ENCODE results near the gene GSTM1. TPM values are rescaled to one million over a fixed set of nuclear protein-coding genes. Genes with fewer than 3 reads are reported as not detected.

GSTM1 gene
- total RNA-seq, 1 donor from 2014 or later = 37.3 TPM

GRCh38 chr1:109650609-109651008 is 37.0 kb upstream of the GSTM1 start:
- Mint-ChIP-seq H3K4me3 (no peak overlapping the region), H3K4me1 (ENCODE audit: unreplicated experiment) (peaks cover 18% of the 10 kb centered on the region), H3K36me3 (no peaks in the 10 kb centered on the region), H3K27me3 (peaks cover 22% of the 10 kb centered on the region), H3K27ac (no peak overlapping the region), H3K9me3 (peaks cover 4% of the 10 kb centered on the region)
- DNase-seq (ENCODE audit: extremely low spot score, unreplicated experiment) = no peak
- TF ChIP-seq CTCF (conservative IDR thresholded peaks at IDR 0.05) = no peak

- no peaks in the 10 kb centered on the region for H3K36me3 Mint-ChIP-seq
- no peaks in the 10 kb centered on the region for H3K9me3 Mint-ChIP-seq
- H3K4me1 Mint-ChIP-seq (ENCODE audit: unreplicated experiment) = peaks cover 23% of the 10 kb centered on the region
- H3K27ac Mint-ChIP-seq = no peak overlapping the region
- peaks cover 22% of the 10 kb centered on the region for H3K27me3 Mint-ChIP-seq
- TF ChIP-seq CTCF (conservative IDR thresholded peaks at IDR 0.05) = no peak
- no peak for DNase-seq (ENCODE audit: extremely low spot score, unreplicated experiment)
- H3K4me3 Mint-ChIP-seq = no peak overlapping the region
These were observed 35.2 kb upstream of the GSTM1 start for GRCh38 chr1:109652402-109652801.

GRCh38 chr1:109653306-109653705 is 34.3 kb upstream of the GSTM1 start:
- no peak overlapping the region for H3K27ac Mint-ChIP-seq

GRCh38 chr1:109654519-109654918 is 33.1 kb upstream of the GSTM1 start:
- Mint-ChIP-seq H3K36me3 (no peaks in the 10 kb centered on the region), H3K27me3 (peaks cover 22% of the 10 kb centered on the region), H3K9me3 (no peaks in the 10 kb centered on the region), H3K27ac (no peak overlapping the region), H3K4me1 (ENCODE audit: unreplicated experiment) (peaks cover 34% of the 10 kb centered on the region), H3K4me3 (peak overlapping the region; percentile 97)
- no peak for TF ChIP-seq CTCF (conservative IDR thresholded peaks at IDR 0.05)
- DNase-seq (ENCODE audit: extremely low spot score, unreplicated experiment) = no peak

More at GRCh38 chr1:109653306-109653705, 34.3 kb upstream of the GSTM1 start:
- peaks cover 32% of the 10 kb centered on the region for H3K4me1 Mint-ChIP-seq (ENCODE audit: unreplicated experiment)
- no peak for DNase-seq (ENCODE audit: extremely low spot score, unreplicated experiment)
- peak overlapping the region; percentile 60 for H3K4me3 Mint-ChIP-seq
- H3K36me3 Mint-ChIP-seq = no peaks in the 10 kb centered on the region
- TF ChIP-seq CTCF (conservative IDR thresholded peaks at IDR 0.05) = no peak
- peaks cover 22% of the 10 kb centered on the region for H3K27me3 Mint-ChIP-seq
- H3K9me3 Mint-ChIP-seq = no peaks in the 10 kb centered on the region

- Mint-ChIP-seq H3K4me3 (peak within 1 kb of the TSS; percentile 97), H3K27ac (peak within 1 kb of the TSS; percentile 69), H3K4me1 (ENCODE audit: unreplicated experiment) (peaks cover 38% of the 10 kb centered on the region), H3K36me3 (no peaks in the 10 kb centered on the region), H3K9me3 (no peaks in the 10 kb centered on the region), H3K27me3 (peaks cover 17% of the 10 kb centered on the region)
- TF ChIP-seq CTCF (conservative IDR thresholded peaks at IDR 0.05) = no peak
- no peak for DNase-seq (ENCODE audit: extremely low spot score, unreplicated experiment)
These were observed 31.8 kb upstream of the GSTM1 start, which contains the start of gene GSTM4 for GRCh38 chr1:109655615-109656519. GSTM4 (plus strand) TSS chr1:109656099; CDS start chr1:109656390, 291 bp downstream.
